Panc1 (cell line): Measurements from ENCODE around the gene TSPAN14.

ENCODE experiments used
- CTCF ChIP-seq: fragments of 450-650 bp; IDR thresholded peaks from 2 replicates; pipeline ENCODE4 v1.5.1; 2017; ENCODE audit warnings: mild to moderate bottlenecking
- POLR2AphosphoS5 ChIP-seq: IDR thresholded peaks from 2 replicates; pipeline ENCODE4 v1.6.1; 2012; ENCODE audit warnings: mild to moderate bottlenecking, low read depth, low read length, moderate library complexity
- TF ChIP-seq, protein P1 (sequence below), 2 experiments: IDR thresholded peaks; 2 replicates each; pipeline ENCODE4 v1.6.1; 2011 to 2012; ENCODE audit warnings: low read depth in 2 of 2, control low read depth in 1 of 2, low read length in 1 of 2, mild to moderate bottlenecking in 1 of 2, moderate library complexity in 1 of 2; ENCODE audit not compliant: insufficient read depth in 1 of 2

DNA sequence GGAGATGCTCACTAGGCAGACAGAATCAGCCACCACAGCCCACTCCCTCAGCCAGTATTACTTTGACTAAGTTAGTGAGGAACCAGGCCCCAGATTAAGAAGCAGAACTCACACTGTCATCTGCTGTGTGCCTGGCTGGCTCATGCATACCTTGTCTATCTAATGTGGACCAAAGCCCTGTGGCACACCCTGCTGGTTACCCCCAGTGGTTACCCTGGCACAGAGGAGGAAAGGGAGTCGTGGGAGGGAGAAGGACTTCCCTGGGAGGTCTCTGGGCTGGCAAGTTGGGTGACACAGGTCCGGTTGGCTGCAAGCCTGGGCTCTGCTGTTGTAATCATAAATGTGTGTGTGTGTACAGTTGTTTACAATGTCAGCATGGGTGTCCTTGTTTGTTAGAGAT lies 76.1 kb downstream of the TSPAN14 start:
- no peak for TF ChIP-seq CTCF
- no peak for TF ChIP-seq POLR2AphosphoS5
- TF ChIP-seq, protein P1, sequence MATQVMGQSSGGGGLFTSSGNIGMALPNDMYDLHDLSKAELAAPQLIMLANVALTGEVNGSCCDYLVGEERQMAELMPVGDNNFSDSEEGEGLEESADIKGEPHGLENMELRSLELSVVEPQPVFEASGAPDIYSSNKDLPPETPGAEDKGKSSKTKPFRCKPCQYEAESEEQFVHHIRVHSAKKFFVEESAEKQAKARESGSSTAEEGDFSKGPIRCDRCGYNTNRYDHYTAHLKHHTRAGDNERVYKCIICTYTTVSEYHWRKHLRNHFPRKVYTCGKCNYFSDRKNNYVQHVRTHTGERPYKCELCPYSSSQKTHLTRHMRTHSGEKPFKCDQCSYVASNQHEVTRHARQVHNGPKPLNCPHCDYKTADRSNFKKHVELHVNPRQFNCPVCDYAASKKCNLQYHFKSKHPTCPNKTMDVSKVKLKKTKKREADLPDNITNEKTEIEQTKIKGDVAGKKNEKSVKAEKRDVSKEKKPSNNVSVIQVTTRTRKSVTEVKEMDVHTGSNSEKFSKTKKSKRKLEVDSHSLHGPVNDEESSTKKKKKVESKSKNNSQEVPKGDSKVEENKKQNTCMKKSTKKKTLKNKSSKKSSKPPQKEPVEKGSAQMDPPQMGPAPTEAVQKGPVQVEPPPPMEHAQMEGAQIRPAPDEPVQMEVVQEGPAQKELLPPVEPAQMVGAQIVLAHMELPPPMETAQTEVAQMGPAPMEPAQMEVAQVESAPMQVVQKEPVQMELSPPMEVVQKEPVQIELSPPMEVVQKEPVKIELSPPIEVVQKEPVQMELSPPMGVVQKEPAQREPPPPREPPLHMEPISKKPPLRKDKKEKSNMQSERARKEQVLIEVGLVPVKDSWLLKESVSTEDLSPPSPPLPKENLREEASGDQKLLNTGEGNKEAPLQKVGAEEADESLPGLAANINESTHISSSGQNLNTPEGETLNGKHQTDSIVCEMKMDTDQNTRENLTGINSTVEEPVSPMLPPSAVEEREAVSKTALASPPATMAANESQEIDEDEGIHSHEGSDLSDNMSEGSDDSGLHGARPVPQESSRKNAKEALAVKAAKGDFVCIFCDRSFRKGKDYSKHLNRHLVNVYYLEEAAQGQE (IDR thresholded peaks at IDR 0.05; ENCODE audit: insufficient read depth in 1 of 2, low read depth in 2 of 2, low read length in 1 of 2) = no peak
